Glomerular visceral epithelial cell (primary cell): ENCODE data around the gene ACOX2.

Source experiments
- DNase-seq: peaks from one replicate; pipeline ENCODE4 v3.0.0-alpha.2; 2016; ENCODE audit errors: extremely low spot score

Gene ACOX2

DNA sequence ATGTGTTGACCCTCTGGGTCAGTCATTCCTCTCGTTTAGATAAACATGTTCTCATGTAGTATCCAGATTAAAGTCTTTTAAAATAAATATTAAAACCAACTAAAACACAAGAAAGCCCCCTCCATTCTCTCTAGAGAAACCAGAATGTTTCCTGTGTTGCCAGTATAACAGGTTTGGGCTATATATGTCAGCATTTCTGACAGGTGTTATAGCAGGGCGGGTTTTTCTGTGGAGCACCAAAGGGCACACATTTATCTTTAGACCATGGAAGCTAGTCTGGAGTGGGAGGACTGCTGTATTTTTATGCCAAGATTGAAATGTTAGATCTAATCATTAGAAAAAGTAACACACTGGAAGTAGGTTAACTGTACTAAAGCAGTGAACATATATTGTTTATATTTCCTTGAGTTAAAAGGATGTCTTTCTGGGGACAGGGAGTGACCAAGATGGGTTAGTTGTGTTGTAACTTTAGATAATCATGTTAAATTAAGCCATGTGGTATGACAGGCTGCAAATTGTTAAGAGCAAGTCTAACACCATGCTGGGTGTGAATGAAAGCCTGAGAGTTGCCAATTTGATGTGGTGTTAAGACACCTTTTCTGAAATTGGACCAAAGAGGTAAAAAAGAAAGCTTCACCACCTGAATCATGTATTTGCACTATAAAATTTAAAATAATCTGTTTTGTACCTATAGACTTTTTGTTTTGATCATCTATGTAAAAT lies 29.5 kb downstream of the ACOX2 start:
- no peak for DNase-seq

DNA sequence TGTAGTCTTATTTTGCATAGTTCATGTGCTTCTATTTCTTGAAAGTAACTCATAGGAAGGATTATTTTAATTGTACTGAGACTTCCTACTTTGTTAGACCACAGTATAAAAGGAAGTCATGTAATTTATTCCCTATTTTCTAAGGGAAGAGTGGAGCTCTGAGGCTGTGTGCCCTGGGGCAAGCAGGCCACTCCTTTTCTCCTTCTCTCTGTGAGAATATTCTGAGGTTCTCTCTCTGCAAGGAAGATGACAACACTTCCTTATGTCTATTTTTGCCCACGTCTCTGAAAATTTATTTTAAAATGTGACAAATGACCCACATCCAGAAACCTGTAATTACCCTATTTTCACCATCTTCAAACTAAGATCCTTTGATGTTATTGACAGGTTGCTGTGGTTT lies 34.1 kb downstream of the ACOX2 start:
- no peak for DNase-seq

DNA sequence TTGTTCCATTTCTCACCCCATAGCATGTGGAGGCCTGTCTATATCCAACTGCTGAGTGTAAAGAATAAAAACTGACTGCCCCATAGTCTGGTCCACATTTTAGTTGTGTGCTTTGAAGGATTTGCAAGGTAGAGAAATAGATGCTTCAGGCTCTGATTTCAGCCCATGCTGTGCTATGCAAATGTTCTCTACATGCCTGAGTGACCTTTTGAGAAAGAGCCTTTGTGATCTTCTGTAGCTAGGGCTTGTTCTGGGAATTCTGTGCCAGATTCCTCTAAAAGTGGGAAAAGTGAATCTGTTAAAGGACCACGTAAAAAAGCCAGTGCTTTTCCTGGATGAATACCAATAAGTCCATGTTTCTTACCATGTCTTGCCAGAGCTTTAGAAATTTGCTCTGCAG lies 39.9 kb downstream of the ACOX2 start:
- DNase-seq: peak; percentile 18

DNA sequence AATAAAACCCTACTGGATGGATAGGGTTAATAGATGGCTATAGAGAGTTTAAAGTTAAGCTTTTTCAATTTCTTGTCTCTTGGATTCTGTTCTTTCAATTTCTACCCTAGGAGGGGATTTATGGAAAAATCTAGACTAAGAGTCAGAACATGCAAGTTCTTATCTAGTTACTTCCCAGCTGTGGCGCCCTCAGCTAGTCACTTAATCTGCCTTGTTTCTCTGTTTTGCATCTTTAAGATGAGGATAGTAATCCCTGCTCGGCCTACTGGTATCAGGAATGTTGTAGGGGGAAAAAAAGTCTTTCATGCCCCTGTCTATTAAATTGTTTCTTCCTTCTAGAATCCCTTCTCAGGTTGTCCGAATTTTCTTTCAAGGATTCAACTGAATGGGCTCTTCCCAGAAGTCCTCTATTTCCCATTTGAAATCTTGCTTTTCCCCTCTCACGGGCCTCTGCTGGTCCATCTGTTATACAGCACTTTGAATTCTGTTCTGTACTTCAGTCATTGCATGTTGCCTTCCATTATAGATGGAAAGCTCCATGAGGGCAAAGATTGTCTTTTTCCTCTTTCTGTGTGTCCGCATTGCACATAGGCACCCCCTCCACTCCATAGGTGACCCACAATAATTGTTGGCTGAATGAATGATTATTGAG lies 40.7 kb downstream of the ACOX2 start:
- no peak for DNase-seq

DNA sequence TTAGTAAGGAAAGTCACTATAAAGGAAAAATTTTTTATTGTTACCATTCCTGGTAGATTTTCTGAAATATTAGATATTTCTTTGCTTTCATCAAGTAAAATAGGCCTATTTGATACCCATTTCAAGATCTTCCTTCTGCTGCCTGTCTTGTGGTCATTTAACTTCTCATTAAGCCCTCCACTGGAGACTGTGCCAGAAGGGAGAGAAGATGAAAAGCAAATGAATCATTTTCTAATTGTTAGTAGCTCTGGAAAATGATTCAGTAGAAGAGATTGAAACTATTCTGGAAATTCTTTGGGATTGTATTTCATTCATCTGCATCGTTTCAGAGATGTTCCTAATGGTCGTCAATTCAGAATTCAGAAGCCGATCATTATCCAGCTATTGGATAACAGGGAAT lies 41.9 kb downstream of the ACOX2 start:
- DNase-seq: no peak

DNA sequence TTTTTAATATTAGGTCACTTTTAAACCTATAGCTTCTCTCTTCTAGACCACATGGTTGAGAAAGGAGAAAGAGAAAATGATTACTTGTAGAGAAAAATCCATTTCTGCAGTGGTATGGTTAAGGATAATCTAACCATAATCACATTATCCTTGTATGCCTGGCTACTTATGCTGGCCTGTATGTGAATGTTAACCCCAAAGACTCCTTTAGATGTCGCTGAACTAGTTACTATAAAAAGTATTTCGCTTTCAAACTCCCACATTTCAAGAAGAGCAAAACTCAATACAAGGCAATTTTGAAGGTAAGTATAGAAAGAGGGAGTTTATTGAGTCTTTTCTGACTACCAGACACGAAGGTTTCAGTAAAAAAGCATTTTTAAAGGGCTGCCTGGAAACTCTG lies 42.9 kb downstream of the ACOX2 start:
- no peak for DNase-seq

DNA sequence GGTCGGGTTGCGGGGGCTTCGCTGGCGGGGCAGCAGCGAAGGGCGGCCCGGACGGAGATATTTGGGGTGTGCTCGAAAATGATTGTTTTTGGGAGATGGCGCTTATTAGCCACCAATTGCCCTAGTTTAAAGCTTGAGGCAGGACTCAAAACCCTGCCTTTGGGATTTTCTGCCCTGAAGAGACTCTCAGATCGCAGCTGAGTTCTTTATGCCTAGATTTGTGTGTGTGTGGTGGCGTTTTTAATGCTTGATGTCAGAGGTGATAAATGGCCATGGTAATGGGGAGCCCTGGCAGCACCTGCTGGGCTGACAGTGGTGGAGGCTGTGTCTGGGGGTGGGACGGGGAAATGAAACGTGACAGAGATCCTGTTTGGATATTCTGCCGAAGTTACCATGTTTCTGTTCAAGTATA lies 44.5 kb downstream of the ACOX2 start:
- DNase-seq: peak; percentile 25

DNA sequence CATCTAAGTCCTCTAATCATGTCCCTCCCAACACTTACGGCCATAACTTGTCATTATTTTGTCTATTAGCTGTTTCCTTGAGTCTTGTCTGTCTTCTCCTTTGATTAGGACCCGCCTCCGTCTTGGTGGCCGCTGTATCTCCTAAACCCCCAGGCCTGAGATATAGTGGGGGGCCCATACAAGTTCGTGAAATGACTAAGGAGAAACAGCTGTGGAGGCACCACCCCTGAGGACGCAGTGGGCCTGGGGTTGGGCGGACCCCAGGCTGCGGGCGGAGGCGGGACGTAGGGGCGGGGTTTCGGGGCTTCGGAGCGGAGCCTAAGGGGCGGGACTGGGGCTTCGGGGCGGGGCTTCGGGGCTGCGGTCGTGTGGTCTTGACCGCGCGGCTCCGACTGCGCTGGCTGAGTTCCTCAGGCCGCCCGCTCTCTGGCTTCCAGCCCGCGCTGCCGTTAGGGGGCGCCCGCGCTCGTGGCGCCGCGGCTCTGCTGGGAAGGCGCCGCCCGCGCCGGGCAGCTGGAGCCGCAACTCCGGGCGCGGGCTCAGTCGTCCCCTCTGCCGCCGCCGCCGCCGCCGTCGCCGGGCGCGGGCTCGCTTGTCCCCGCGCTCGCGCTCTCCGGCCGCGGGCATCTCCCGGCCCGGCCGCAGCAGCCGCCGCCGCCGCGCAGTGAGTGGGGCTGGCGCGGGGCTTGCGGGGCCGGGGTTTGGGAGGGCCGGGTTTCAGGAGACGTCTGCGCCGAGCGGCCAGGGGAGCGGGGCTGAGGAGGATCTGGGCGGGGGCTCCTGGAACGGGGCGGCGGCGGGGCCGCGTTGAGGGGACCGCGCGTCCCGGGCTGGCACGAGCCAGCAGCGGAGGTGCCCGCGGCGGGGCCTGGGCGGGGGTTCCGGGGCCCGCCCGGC lies 45.2 kb downstream of the ACOX2 start, which contains the start of gene KCTD6:
TSS of gene KCTD6 (plus strand) at position 591 of the 897 bp plus-strand sequence. CDS start 6,660 bp downstream, outside the sequence.
- DNase-seq: peak; percentile 94

DNA sequence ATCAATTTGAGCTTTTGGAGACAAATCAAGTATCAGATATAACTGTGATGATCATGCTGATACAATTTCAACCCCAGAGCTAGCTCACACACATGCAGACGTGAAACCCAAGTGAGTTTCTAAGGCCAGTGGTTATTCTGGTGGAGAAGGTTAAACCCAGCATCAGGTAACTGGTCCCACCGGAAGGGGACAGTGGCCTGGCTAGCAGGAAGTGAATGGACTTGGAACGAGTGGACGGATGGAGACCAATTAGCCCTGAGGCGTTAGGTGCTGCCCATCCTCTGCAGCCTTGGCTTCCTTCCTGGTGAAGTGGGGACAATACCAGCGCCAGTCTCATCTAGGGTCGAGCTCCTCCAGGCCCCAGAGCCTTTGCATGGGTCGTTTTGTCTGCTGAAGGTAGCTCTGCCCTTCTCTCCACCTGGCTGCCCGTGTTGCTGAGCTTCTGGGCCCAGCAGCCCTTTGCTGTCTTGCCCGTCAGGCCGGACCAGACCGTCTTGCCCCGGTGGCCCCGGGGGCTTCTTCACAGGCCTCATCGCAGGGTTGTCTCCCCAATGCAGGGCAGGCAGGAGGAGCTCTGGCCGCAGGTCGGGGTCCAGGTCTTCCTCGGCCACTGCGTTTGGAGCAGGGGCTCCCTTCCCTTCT lies 46.0 kb downstream of the ACOX2 start:
- no peak for DNase-seq

DNA sequence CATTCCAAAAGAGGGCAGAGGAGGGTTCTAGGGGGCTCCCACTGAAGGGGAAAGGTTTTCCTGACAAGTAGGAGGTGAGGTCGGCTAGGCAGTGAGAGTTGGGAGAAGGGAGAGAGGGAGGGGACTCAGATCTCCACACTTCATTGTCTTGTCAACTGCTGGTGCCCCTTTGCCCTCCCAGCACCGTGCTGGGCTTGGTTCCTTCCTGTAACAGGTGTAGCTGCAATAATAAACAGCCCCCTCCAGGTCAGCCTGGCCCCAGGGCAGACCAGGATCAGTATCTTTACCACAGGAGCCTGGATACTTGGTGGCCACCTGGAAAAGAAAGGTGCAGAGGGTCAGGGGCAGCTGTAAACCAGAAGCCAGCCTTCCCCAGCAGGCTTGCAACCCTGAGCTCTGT lies 48.0 kb downstream of the ACOX2 start:
- DNase-seq: no peak

DNA sequence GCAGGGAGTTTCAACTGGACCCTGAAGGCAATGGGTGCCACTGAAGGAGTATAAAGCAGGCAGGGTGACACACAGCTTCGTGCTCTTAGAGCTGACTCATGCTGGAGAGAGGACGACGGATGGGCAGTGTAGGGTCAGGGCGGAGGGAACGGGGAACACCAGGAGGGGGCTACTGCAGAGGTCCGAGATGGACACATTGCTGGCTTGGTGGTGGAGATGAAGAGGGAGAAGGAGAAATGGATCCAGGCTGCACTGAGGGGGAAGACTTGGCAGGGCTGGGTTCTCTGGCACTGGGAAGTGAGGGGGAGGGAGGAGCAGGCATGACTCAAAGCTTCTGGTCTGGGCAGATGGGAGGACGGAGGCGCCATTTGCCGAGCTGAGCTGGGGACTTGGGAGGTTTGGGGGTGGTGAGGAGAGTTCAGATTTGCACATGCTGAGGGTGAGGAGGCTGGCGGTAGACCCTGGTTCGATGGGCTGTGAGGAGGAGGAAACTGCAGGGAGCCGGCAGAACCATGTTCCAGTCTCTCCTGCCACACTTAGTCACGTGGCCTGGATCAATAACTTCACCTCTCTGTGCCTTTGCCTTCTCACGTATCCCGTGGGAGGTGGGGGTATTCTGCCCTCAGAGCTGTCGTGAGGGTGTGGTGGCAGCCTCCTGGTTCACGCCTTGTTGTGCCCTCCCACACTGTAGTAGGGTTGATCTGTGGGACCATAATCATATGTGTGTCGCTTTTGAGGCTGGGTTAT lies 49.7 kb downstream of the ACOX2 start:
- DNase-seq: peak; percentile 51

DNA sequence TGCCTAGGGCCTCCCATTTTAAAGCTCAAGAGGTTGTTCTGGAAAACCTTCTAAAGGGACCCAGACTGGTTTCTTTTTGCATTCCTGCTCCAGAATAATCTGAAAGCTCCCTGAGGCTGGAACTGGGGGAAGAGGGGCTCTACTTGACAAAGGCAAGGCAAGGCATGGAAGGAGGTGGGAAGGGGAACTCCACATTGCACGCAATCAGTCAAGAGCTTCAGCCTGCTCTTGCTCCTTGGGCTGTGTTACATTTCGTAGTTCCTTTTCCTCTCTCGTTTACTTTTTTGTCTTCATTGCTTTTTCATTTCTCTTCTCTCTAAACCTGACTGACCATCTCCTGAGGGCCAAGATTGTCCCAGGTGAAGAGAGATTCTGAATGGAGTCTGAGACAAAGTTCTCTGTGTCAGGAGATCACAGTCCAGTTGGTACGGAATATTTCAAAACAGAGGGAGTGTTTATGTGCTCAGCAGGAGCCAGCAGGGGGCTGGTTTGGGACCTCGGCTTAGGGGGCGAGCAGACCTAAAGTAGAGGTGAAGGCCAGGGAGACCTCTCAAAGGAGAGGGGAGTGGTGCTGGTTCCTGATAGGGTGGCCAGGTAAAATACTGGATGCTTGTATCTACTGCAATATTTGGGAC lies 51.1 kb downstream of the ACOX2 start:
- no peak for DNase-seq

DNA sequence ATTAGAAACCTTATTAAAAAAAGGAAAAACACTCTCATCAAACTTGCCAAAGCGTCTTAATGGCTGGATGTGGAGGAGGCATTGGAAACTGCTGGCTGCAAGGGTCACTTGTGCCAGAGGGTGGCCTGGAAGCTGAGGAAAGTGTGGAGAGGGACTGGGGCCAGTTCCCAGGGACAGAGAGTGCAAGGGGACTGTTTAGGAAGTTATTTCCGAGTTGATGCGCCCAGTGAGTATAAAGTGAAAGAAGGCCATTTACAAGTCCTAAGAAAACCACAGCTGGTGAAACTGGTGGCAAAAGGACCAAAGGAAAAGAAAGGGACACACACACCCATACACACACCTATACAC lies 52.3 kb downstream of the ACOX2 start:
- no peak for DNase-seq

DNA sequence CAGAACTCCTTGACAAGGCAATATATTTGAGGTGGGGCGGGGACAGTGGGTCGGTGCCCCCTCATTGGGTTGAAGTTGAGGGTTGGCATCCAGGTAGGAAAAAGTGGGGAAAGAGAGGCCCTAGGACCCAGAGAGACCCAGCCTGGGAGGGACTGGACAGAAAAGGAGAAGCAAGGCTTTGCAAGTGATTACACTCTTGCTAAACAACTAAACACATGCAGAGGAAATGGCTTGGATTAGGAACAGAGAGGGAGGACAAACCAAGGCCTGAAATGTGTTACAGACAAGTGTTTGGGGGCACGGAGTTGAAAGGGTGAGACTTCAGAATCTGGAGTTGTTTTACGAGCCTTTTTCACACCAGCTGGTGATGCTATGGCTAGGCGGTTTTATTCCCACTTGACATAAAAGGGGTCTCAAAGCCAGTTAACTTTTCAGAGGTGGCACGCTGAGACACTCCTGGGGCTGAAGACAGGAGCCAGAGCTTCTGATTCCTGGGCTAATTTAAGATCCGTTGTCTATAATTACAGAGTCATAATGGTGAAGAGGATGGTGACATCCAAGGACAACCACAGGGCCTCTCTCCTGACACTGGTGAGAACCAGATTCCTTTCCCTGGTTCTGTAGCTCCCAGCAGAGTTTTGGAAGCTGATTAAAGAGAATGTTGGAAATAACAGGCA lies 52.8 kb downstream of the ACOX2 start:
- no peak for DNase-seq

DNA sequence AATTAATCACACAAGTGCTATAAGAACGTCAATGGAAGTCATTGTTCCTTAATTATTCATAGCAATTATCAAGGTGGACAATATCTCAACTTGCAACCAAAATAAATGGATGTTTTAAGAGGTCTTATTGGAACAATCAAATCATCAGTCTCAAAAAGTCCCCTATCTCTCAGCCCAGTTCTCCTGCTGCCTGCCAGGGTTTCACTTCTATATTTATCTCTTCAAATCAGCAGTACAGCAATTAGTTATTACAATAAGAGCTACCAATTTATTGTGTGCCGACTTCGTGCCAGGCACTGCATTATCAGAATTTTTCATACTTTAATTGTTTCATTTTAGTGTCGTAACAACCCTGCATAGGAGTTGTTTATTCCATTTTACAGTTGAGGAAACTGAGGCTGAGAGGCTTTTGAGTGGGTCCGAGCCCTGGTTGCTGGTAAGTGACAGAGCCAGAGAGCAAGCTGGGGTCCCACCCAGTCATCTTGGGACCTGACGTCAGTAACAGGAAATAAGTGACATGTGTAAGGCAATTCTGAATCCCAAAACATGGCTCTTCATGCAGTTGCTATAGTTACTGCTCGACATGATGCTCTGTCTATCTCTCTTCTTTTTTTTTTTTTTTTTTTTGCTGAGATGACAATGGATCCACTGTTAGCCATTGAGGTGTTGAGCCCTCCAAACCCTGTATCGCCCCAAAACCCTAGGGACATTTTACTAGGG lies 53.9 kb downstream of the ACOX2 start:
- no peak for DNase-seq

DNA sequence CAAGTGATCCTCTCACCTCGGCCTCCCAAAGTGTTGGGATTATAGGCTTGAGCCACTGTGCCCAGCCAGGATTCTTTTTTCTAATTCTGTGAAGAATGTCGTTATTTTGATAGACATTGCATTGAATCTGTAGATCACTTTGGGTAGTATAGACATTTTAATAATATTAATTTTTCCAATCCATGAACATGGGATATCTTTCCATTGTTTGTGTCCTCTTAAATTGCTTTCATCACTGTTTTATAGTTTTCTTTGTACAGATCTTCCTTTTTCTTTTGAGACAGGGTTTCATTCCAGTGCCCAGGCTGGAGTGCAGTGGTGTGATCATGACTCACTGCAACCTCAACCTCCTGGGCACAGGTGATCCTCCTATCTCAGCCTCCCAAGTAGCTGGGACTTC lies 56.7 kb downstream of the ACOX2 start:
- DNase-seq: no peak

DNA sequence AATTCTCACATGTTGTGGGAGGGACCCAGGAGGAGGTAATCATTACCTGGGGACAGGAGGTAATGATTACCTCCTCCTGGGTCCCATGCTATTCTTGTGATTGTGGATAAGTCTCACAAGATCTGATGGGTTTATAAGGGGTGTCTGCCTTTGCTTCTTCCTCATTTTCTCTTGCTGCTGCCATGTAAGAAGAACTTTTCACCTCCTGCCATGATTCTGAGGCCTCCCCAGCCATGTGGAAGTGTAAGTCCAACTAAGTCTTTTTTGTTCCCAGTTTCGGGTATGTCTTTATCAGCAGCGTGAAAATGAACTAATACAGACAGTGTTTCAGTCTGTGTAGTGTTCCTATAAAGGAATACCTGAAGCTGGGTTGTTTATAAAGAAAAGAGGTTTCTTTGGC lies 58.2 kb downstream of the ACOX2 start:
- DNase-seq: no peak

DNA sequence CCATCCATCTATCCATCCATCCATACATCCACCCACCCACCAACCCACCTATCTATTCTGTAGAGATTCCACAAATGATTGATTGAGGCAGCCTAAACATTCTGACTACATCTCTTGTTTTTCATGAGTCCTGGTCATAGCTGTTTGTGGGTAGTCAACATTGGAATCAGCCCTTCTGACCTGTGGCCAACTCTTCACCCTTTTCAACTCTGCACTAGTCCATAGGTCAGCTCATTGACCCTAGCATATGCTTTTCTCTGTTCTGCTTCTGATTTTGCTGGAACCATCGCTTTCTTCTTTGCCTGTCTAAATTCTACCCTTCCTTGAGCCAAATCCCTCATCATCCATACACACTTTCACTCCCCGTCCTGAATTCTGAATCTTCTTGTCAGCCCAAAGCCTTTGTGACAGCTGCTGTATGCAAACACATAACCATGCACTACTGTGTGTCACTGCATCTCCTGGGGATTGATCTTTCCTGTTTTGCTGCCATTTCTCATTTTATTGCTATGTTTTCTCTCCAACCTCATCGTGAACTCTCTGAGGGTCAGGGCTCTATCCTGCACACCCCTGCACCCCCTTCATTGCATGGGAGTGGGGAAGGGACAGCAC lies 61.9 kb downstream of the ACOX2 start:
- DNase-seq: no peak

DNA sequence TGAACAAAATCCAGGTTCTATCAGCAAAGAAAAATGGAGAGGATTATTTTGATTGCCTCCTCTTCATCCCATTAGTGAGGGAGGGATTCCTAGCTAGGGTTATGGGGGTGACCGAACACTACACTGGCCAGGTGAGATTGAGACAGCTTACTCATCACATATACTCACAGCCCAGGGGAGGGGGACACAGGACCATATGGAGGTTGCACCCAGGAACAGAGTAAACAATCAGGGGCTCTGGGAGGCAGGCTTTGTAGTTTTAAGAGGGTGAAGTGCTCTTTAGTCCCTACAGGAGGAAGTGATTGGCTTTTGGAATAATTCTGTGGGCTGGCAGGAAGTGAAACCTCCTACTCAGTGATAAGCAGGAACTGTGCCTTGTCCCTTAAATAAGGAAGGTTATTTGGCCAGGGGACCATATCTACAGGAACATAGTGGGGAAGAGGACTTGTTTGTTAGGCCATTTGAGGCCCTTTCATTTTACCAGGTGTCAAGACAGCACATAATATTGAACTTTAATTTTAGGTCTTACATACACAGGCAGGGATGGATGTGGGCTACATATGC lies 62.6 kb downstream of the ACOX2 start:
- DNase-seq: no peak
